Renal pelvis (tissue), 4 donors: ENCODE results near the gene TBX15. TPM values are rescaled to one million over a fixed set of nuclear protein-coding genes. Genes with fewer than 3 reads are reported as not detected.
"Not testable (repeated sequence)": the region's sequence is repeated elsewhere in the genome, so short reads cannot be mapped to it uniquely, and the experiment has no call there.

ENCODE experiments used
- DNase-seq: peaks from one replicate; pipeline ENCODE4 v3.0.0-alpha.2; 2013
- polyA plus RNA-seq, 3 donors: library from polyadenylated mRNA; unstranded; fragments of 120-200 nt; gene quantifications; one replicate each; pipeline ENCODE4 v1.2.1, GENCODE V29; 2013; ENCODE audit not compliant: insufficient read length in 3 of 3

Gene TBX15
- polyA plus RNA-seq, 3 donors: 0.13 to 0.36 (median 0.27) TPM

DNA sequence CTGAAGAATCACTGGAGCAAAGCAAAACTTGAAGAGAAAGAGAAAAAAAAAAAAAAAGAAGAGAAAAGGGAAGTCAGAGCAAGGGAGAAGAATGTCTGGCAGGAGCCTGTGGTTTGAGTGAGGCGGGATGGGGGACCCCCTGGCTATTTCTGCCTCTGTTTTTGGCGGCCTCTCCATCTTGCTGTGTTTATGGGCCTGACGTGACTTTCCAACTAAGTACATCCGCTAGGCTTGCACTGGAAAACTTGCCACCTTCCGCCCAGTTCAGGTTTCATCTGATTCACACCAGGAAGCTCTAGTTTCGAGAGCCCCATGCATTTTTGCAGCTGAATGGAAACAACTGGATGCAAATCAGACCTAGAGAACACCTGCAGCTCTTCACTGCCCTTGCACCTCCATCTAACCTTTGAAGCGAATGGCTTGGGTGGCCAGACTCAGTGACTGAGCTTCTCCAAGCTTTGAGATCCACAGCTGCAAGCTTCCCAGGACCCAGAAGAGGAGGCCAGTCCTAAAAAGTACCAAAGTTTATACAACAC, 28.0 kb downstream of the TBX15 start:
- no peak for DNase-seq

DNA sequence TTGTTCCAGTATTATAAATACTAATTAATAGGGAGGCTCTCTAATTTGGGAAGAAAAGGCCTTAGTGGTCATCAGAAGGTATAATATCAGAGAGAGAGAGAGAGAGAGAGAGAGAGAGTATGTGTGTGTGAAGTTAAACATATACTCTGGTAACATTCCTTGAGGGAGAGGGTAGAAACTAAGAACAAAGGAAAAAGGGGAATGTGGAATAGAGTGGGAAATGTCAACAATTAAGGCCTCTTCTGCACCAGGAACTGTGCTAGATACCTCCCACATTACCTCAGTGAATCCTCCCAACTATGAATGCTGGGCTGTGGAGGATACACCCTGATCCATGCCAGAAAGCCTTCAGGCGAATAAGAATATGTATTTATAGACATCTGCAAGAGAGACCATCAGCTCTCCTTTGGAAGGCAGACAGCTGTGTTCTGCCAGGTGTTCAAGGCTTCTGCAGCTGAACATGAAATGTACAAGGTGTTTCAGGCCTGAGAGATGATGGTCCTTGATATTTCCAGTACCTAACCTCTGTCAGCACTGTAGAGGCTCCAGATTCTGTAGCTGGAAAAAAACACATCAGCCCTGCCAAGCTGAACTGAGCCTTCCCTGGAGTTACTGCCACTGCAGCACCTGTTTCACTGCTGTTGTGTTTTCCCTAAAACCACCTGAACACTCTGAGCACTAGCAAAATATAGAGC, 29.1 kb downstream of the TBX15 start:
- no peak for DNase-seq

DNA sequence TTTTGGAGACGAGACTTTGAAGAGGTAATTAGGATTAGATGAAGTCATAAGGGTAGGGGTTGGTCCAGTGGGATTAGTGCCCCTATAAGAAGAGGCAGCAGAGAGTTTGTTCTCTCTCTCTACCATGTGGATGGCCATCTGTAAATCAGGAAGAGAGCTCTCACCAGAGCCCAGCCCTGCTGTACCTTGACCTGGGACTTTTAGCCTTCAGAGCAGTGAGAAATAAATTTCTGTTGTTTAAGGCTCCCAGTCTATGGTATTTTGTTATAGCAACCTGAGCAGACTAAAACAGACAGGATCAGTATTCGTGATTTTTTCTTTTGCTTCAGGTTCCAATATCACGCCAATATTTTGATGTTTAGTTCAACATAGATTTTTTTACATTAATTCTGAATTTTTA, 30.0 kb downstream of the TBX15 start:
- DNase-seq: no peak

DNA sequence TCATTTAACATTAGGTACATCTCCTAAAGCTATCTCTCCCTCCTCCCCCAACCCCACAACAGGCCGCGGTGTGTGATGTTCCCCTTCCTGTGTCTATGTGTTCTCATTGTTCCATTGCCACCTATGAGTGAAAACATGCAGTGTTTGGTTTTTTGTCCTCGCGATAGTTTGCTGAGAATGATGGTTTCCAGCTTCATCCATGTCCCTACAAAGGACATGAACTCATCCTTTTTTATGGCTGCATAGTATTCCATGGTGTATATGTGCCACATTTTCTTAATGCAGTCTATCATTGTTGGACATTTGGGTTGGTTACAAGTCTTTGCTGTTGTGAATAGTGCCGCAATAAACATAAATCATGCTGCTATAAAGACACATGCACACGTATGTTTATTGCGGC, 30.6 kb downstream of the TBX15 start:
- DNase-seq: not testable (repeated sequence)

DNA sequence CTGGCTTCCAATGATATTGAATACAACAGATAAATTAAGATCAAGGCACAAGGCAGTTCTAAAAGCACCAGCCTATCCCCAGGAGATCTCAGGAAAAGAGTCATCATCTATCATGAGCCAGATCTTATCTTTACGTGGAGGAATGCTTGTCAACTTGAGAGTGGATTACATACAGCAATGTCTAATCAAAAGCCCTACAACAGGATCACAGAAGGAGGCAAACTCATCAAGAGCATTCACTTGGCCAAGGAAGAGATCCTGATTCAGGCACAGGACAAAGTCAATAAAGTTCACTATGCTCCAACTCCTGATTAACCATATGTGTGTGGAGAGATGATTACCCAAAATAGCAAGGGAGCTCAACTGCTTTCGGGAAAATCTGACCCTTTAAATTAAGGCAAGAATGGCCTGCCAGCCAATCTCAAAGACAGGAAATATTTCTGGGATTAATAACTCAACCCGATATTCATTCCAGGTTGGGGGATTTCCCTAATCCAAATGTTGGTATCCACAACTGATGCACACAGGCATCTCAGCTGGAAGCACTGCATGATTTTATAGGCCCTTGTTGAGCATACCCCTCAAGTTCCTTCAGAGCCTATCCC, 33.7 kb downstream of the TBX15 start:
- DNase-seq: no peak

DNA sequence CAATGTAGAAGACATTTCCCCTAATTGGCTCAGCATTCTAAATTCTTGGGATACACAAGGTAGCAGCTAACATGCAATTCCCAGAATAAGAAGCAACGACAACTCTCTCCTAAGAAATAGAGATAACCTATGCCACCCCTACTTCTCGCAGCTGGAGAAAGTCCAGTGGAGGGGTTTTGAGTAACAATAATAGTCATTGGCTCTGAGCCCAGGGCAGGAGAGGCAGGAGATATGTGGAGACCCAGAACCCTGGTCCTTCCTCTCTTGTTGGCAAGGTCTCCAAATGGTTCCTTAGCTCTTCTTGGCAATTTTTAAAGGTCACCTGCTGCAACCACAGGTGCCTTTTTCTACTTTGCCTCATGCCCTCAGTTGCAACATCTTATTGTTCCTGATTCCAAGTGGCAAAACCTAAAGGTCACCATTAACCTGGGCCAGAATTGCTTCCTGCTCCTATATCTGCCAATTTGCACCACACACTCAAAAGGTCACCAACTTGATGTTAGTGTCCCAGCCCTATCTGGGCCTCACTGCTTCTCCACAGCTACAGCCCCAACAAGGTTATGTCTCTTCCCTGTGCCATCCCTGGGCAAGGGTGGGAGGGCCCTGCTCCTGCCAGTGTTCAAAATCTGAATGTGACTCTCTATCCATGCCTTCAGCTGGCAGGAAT, 36.7 kb downstream of the TBX15 start:
- no peak for DNase-seq

DNA sequence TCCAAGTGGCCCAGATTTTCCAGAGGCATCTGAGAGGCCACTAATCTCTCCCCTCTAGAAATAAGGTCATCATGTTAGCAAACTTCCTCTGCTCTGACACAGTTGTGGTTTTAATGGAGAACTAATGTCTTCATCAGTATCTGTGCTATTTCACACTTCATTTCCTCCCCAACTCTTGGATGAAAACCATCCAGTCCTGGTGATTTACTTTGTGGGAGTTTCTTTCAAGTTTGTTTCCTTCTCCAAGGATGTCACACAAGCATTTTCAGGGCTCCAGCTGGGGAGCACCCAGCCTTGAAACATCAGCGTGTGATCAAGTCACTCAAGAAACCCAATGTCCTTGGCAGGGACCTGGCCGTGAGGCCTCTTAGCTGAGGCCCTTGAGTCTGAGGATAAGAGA, 38.8 kb downstream of the TBX15 start:
- no peak for DNase-seq

DNA sequence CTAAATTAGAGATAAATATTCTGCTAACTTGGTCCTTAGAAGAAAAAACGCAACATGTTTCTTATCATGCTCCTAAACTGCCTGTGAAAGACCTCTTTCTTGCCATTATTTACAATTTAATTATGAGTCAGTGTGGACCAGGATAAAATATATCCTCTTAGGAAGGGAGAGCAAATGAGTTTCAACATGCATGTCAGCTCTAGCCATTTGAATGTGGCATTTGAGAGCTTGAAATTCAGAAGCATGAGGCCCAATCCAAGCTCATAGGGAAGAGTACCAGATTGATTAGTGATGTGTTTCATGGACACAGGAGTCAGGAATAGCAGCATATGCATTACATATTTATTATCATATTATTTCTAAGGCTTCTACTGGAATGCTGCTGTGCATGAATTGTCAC, 39.3 kb downstream of the TBX15 start:
- no peak for DNase-seq

DNA sequence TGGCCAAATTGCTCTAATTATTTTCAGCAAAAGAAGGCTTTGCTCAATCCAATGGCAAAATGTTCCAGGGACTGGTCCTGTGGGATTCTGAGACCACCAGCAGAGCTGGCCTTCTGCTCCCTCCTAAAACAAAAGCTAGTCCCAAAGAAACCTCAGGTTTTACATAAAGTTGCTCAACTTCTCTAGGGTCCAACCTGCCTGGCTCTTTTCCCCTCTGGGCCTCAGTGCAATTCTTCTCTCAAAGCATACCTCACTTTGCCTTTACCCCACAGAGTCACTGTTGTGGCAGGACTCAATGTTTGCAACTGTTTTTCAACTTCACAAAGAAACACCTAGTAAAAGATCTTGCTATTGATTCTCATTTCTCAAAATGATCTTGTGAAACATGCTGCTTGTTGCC, 39.8 kb downstream of the TBX15 start:
- DNase-seq: no peak

DNA sequence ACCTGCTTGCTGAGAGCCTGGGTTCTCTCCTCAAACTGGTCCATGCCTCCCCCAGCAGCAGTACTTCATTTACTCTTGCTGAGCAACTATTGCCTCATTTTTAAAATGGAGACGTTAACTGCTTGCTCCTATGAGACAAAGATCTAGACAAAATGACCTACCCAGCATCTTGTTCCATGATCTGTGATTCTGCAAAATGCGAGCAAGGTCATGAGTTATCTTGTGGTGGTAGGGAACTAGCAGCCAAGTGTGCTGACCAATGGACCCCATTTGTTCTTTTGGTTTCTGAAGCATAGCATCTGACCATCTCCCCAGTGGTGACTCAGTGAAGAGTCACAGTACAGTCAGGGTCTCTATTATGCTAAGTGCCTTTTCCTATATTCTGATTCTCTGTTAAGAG, 40.4 kb downstream of the TBX15 start:
- DNase-seq: no peak

DNA sequence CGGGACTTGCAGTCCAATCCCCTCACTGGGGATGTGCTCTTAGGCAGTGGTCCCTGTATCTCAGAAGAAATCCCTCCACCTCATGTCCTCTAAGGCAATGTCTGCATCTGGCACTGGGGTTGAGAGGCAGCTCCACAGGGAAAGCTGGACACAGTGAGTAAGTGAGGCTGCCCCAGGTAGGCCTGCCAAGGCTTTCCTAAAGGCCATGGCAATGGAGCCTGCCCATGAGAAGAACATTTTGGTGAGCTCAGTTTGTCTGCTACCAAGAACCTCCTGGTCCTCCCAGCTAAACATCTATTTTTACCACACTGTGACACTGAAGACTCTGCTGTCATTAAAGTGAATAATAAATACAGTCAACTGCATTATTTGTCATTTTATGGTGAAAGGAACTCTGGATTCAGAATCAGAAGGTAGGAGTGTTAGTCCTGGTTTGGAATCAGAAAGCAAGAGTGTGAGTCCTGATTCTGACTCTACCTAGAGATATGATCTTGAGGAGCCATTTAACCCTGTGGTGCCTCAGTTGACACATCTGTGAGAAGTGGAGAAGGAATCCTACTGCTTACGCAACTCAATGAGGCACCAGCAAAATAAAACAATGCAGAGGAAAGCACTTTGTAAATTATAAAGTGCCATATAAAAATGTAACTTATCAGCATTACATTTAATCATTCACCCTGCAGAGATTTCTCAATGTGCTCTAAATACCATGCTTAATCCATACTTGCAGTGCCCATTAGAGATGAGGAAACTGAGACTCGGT, 41.0 kb downstream of the TBX15 start:
- DNase-seq: no peak

DNA sequence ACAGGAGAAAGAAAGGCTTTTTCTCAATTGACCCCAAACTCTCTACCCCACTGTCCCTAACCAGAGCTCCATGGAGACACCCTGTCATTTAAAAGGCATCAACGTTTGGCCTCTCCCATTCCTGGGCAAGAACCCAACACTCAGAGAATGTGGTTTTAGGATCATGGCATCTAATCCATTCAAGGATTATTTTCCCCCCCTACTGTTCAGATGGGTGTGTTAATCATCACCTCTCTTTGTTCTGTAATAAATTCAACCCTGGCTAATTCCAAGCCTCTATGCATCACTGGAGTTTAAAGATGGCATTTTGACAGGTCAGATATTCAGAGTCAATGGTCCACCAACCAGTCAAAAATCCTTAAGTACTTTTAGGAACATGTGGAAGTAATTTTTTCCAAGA, 42.7 kb downstream of the TBX15 start:
- no peak for DNase-seq

DNA sequence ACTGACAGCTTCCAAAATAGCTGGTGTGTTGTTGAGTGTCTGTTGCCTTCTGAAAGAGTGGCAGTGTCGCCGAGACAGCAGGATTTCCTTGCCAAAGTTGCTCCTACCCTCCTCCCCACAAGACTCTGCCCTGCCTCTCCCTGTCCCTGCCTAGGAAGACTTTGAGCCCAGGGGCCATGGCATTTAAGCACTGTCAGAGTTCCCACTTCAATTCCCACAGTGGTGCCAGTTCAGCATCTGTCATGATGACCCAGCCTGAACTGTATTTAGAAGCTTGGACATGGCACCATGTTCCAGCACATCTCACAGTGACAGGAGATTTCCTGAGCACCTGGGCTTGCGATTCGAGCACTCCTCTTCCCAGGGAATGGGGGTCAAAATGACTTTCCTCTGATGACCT, 43.6 kb downstream of the TBX15 start:
- DNase-seq: no peak

DNA sequence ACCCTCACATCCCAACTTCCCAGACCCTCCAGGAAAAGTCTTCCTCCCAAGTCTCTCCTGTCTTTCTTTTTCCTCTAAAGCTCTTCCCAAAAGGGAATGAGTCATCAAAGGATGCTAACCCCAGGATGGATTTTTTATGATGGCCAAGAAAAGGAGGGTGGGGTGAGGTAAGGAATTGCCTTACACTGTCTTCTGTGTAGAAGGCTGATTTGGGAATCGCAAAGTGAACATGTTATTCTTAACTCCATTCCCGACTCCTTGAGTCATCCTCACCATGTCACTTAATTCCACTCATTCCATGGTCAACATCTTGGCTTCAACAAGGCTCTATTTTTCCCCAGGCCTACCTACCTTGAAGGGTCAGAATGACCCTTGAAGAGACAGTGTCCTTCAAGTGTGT, 44.0 kb downstream of the TBX15 start:
- no peak for DNase-seq

DNA sequence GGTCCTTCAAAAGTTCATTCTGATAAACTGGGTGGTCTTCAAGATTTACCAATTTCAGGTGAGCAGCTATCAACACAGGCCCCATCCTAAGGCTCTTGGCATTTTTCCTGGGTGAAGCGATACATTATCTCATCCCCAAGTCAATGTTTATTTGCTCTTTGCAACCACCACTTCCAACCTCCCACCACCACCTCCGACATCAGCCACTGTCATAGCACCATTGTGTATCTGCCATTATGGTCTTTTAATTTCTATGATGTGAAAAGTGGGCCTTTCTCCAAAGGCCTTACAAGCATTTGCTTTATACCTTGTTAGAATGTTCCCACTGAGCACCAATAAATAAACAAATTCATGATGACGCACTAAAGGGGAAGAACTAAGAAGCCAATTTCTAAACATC, 47.2 kb downstream of the TBX15 start:
- no peak for DNase-seq

DNA sequence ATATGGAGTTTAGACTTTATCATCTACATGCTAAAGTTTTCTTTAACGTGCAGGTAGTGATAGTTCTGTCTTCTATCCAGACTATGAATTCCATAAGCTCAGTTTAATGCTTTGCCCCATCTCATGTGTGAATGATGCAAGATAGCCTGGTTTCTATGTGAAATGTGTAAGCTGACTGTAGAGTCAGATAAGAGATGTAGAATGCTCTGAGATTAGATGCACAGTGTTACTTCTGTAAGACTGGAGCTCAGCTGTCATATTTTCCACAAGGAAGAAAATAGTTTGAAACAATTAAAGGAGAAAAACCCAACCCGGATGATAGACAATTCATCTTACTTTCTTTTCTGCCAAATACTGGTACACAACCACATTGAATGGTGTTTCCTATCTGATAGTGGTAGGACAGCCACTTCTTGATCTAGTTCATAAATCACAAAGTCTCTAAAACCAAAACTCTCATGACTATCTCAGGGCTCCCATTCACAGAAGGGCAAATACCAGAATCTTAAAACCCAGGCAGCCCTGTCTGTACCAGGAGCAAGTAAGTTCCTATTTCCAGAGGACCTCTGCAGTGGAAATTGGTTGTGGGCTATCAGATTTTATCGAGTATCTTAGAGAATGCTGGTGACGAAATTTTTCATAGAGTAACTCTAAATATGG, 50.6 kb downstream of the TBX15 start:
- no peak for DNase-seq

DNA sequence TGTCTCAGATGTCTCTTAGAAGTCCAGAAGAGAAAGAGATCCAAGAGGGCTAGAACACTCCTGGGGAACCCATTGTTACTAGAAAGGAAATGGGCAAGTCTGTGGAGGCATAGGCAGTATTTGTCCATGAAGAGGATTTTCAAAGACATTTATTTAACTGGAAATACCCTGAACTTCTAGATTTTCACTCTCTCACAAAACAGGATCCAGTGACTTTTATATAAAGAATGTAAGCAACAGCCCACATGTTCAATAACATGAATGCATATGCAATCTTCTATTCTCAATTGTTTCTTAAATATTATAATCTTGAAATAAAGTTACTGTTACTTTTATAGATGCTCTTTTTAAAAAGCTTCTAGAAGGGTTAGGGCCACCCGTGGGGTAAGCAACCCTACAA, 53.4 kb downstream of the TBX15 start:
- no peak for DNase-seq

DNA sequence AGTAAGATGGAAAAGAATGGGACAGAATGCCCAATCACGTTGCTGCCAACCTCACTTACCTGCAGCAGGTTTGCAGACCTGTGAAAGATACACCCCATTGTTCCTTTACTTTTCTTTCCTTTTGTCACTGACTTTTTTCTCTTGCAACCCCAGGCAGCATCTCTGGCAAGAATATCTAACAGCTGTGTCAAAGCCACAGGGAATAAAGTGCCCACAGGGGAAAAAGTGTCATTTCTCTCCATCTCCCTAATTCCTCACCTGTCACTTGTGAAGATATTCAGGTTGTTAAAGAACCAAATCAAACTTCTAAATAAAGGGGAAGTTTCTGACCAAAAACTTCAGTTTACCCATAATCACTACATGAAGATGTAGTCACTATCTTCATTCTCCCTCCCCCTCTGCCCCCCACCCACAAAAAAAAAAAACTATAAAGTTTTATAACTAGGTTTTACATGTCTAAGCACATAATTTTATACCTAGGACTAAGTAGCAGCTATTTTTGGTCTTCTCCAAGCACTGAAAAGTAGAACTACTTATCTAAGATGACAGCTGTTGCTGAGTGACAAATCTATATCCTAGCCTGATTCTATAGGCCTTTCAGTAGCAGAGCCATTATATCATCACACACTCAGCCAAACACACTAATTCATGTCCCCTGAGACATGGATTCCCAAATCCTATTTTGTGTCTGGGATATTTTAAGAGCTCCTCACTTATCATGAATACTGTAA, 54.9 kb downstream of the TBX15 start:
- no peak for DNase-seq

DNA sequence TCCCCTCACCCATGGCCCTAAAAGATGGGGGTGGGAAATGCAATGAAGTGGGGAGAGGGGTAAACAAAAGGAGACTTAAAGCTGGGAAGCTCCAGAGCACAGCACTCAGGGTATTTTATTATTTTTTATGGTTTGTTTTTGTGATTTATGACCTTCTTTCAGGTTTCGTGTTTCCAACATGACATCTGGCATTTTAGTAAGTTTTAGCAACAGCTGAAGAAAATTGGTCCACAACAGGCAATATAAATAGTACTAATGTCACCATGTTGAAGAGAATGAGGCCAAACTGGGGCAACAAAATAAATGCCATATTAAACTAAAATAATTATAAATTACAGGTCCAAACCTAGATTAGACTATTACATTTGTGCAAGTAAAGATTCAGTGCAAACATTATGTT, 56.3 kb downstream of the TBX15 start:
- no peak for DNase-seq

DNA sequence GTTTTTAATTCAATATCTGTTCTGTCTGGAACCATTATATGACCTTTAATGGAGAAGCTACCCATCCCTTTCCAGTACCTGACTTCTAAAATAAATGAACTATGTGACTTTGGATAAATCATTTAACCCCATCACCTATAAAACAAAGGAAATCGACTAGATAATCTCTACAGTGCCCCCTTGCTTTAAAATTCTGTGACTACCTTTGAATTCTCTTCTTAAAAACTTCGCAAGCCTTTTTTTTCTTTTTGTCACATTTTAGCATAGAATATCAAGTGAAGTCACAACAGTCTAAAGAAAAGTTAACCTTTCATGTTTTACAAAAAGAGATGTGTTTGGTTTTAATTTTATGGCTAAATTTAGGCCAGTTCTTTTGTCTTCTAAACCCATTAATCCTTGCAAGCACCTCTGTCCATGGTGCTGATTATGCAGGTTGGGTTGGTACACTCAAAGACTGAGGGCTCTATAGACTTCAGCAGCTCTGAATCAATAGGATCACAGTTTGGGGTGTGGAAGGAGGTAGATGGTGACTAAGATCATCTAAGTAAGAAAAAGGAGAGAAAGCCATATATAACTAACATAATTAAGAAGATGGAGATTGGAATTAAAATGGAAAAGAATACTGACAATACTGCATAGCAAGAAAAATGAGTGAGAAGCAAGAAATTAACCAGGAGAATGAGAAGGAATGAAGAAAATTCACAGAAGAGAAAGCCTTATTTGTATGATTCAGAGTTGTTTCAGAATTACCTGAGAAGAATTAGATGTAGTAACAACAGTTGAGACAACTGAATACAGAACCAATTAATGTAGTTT, 59.2 kb downstream of the TBX15 start:
- peak; percentile 68 for DNase-seq
